Spinal cord (tissue), 10 donors: ENCODE data around the gene RAI1. TPM values are rescaled to one million over a fixed set of nuclear protein-coding genes. Genes with fewer than 3 reads are reported as not detected.
"Not testable (repeated sequence)": the region's sequence is repeated elsewhere in the genome, so short reads cannot be mapped to it uniquely, and the experiment has no call there.

Experiments
- DNase-seq, 6 donors: peaks; one replicate each; pipeline versions ENCODE4 v3.0.0 to v3.0.0-alpha.2; 2013 to 2015; ENCODE audit warnings: low spot score in 6 of 6, low read depth in 4 of 6
- H3K27ac ChIP-seq: one replicate; pipeline ENCODE4 v1.5.1; 2013; ENCODE audit warnings: low read depth, low read length, control low read depth
- H3K27me3 ChIP-seq: one replicate; pipeline ENCODE4 v1.6.1; 2013; ENCODE audit warnings: low read length; ENCODE audit not compliant: control insufficient read depth, insufficient read depth
- H3K36me3 ChIP-seq: one replicate; pipeline ENCODE4 v1.6.1; 2013; ENCODE audit warnings: low read length; ENCODE audit not compliant: control insufficient read depth, insufficient read depth
- H3K4me1 ChIP-seq: one replicate; pipeline ENCODE4 v1.6.1; 2013; ENCODE audit warnings: low read length; ENCODE audit not compliant: control insufficient read depth, insufficient read depth
- H3K4me3 ChIP-seq: one replicate; pipeline ENCODE4 v1.5.1; 2013; ENCODE audit warnings: low read depth, low read length, control low read depth
- H3K9me3 ChIP-seq: one replicate; pipeline ENCODE4 v1.6.1; 2013; ENCODE audit warnings: low read length; ENCODE audit not compliant: control insufficient read depth, insufficient read depth
- WGBS: methylation state at CpG from one replicate; pipeline ENCODE4 v1.1.5; 2013; ENCODE audit warnings: missing lambda C conversion rate; ENCODE audit not compliant: insufficient coverage; 5-methylcytosine and 5-hydroxymethylcytosine counted together
- polyA plus RNA-seq, 2 donors: library from polyadenylated mRNA; unstranded; fragments of 120-200 nt; gene quantifications; one replicate each; pipeline ENCODE4 v1.2.1, GENCODE V29; 2013; ENCODE audit not compliant: insufficient read length in 2 of 2
- total RNA-seq, 2 donors: library from RNA; depleted of rRNA in 1 of 2; stranded (reverse); fragments of 120-200 nt in 1 of 2; fragments of >200 nt in 1 of 2; gene quantifications; one replicate each; pipeline versions ENCODE4 v1.2.3 to v1.2.4, GENCODE V29; 2013 to 2014
- donor health status: healthy.

RAI1 gene
- total and polyA plus RNA-seq, 4 donors = 12.5 to 45.2 (median 25.3) TPM

- Histone ChIP-seq H3K4me1 (peaks cover 27% of the 10 kb centered on the region), H3K27ac (no peak overlapping the region), H3K4me3 (no peak overlapping the region), H3K9me3 (no peaks in the 10 kb centered on the region), H3K36me3 (peaks cover 95% of the 10 kb centered on the region), H3K27me3 (no peaks in the 10 kb centered on the region)
- 87% methylated on average over 13 of the region's 13 CpGs for WGBS
- DNase-seq = no peak
Observed at GRCh38 chr17:17801800-17802481, 120.7 kb downstream of the RAI1 start.

DNA sequence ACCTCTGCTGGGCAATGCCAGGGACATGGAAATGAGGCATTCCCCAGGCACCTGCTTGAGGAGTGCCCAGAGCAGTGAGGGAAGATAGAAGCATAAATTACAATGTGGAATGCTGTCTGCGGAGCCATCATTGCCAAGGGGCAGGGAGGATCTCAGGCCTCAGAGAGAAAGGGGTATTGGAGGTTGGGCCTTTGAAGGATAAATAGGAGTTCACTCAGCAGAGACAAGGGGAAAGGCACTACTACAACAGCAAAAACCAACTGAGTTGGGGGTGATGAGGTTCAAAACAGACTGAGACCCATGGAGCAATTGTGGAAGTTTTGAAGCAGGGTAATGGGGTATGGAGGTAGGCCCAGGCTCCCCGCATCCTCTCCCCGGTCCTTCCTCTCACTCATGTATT, 122.7 kb downstream of the RAI1 start:
- Histone ChIP-seq H3K4me1 (peaks cover 32% of the 10 kb centered on the region), H3K27me3 (no peaks in the 10 kb centered on the region), H3K36me3 (peaks cover 88% of the 10 kb centered on the region), H3K9me3 (no peaks in the 10 kb centered on the region), H3K27ac (no peak overlapping the region), H3K4me3 (no peak overlapping the region)
- WGBS = 81% methylated on average over 3 of the region's 3 CpGs
- no peak for DNase-seq

GRCh38 chr17:17805575-17805974, 124.3 kb downstream of the RAI1 start:
- H3K4me1 ChIP-seq = peaks cover 37% of the 10 kb centered on the region
- no peak for DNase-seq
- no peak overlapping the region for H3K4me3 ChIP-seq
- peaks cover 87% of the 10 kb centered on the region for H3K36me3 ChIP-seq
- WGBS = 59% methylated on average over 9 of the region's 9 CpGs
- H3K27ac ChIP-seq = no peak overlapping the region
- H3K27me3 ChIP-seq = no peaks in the 10 kb centered on the region
- H3K9me3 ChIP-seq = no peaks in the 10 kb centered on the region

DNA sequence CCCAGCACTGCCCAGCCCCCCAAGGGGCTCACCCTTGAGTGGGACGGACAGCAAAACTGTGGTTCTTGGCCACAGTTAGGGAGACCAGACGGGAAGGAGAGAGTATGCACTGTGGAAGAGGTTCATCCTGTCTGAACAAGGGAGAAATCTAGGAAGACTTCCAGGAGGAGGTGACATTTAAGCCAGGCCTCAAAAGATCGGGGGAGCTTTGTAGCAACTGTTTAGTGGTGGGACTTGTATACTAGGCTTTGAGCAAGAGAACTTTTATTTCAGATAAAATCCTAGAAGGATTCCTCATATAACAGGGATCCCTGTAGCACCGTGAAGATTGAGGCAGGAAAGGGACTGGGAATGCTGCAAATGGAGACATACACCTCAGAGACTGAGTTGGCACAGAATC, 124.8 kb downstream of the RAI1 start:
- no peak overlapping the region for H3K27ac ChIP-seq

GRCh38 chr17:17806611-17807274, 125.5 kb downstream of the RAI1 start:
- 66% methylated on average over 10 of the region's 17 CpGs for WGBS
- Histone ChIP-seq H3K4me1 (peaks cover 48% of the 10 kb centered on the region), H3K4me3 (no peak overlapping the region), H3K9me3 (no peaks in the 10 kb centered on the region), H3K36me3 (peaks cover 85% of the 10 kb centered on the region), H3K27me3 (no peaks in the 10 kb centered on the region), H3K27ac (no peak overlapping the region)
- peak in 1 of 6 donors; percentile 61 for DNase-seq

More for the DNA sequence above, 124.8 kb downstream of the RAI1 start:
- H3K9me3 ChIP-seq = no peaks in the 10 kb centered on the region
- H3K36me3 ChIP-seq = peaks cover 87% of the 10 kb centered on the region
- WGBS = 100% methylated on average over 3 of the region's 4 CpGs
- peaks cover 42% of the 10 kb centered on the region for H3K4me1 ChIP-seq
- no peak for DNase-seq
- H3K4me3 ChIP-seq = no peak overlapping the region
- no peaks in the 10 kb centered on the region for H3K27me3 ChIP-seq

DNA sequence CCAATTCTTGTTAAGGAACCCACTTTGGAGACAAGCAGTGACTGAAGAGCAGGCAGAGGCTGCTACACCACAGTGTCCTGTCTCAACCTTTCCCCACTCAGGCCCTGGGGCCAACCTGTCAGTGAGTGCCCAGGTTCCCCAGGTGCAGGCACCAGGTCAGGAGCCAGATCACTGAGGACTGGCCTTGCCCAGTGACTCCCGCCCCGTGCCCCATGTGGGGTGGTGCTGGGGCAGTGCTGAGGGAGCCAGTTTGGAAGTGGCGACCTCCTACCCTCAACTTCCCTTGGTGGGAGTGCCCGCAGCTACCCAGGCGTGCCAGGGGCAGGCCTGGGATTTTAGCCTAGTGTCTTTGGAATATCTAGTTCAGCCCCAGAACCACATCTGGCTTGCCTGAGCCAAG, 126.2 kb downstream of the RAI1 start:
- Histone ChIP-seq H3K9me3 (no peaks in the 10 kb centered on the region), H3K4me1 (peaks cover 51% of the 10 kb centered on the region), H3K27me3 (no peaks in the 10 kb centered on the region), H3K36me3 (peaks cover 85% of the 10 kb centered on the region), H3K4me3 (no peak overlapping the region), H3K27ac (no peak overlapping the region)
- WGBS = 90% methylated on average over 3 of the region's 5 CpGs
- DNase-seq = no peak

- no CpG with 5 or more reads among the region's 5 CpGs for WGBS
- H3K9me3 ChIP-seq, DNase-seq: not testable (repeated sequence)
Observed at GRCh38 chr17:17808200-17808599, 126.9 kb downstream of the RAI1 start.

DNA sequence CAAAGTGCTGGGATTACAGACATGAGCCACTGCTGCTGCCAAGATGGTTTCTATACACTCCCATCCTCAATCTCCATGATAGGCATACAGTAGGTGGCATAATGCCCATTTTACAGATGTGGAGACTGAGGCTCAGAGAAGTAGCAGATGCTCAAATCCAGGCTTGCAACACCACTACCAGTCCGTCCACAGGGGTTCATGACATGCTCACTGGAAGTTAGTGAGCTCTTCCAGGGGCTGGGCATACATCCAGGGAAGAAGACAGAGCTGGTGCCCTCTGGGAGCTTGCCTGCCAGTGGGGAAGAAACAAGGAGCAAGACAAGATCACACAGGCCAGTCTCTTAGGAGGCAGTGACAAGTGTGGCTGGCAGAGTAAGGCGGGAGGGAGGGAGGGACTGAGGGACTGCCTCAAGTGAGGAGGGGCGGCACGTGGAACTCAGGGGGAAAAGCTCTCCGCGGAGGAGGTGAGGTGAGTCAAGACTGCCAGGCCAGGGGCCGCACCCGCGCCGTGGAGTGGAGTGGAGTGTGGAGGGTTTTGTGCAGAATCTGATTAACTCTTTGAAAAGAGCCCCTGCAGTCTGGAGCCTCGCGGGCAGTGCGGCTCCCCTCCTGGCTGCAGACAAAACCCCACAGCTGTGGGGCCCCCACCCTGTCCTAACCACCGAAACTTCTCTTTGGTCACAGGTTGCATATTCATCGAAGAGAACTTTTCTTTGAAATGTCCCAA, 127.6 kb downstream of the RAI1 start:
- Histone ChIP-seq H3K27me3 (no peaks in the 10 kb centered on the region), H3K27ac (no peak overlapping the region), H3K4me3 (no peak overlapping the region), H3K36me3 (peaks cover 87% of the 10 kb centered on the region), H3K9me3 (no peaks in the 10 kb centered on the region), H3K4me1 (peaks cover 52% of the 10 kb centered on the region)
- peak in 2 of 6 donors; percentile 44 to 58 for DNase-seq
- WGBS = 45% methylated on average over 14 of the region's 15 CpGs

More at GRCh38 chr17:17808200-17808599, 126.9 kb downstream of the RAI1 start:
- not testable (repeated sequence) for H3K4me3 ChIP-seq, H3K27me3 ChIP-seq, H3K27ac ChIP-seq
- H3K36me3 ChIP-seq = peaks cover 87% of the 10 kb centered on the region
- peaks cover 52% of the 10 kb centered on the region for H3K4me1 ChIP-seq

- no peaks in the 10 kb centered on the region for H3K27me3 ChIP-seq
- no peak for DNase-seq
- peaks cover 59% of the 10 kb centered on the region for H3K4me1 ChIP-seq
- H3K9me3 ChIP-seq = no peaks in the 10 kb centered on the region
- peaks cover 87% of the 10 kb centered on the region for H3K36me3 ChIP-seq
- 49% methylated on average over 49 of the region's 52 CpGs for WGBS
- H3K27ac ChIP-seq = no peak overlapping the region
- no peak overlapping the region for H3K4me3 ChIP-seq
Observed at GRCh38 chr17:17809531-17810083, 128.3 kb downstream of the RAI1 start.
